Inferior parietal cortex (tissue), 1 donor: Measurements from ENCODE around the gene SLC66A3.

ENCODE experiments used
- DNase-seq: peaks from one replicate; pipeline ENCODE4 v3.0.0-alpha.2; 2016; ENCODE audit errors: extremely low spot score

The SLC66A3 gene

DNA sequence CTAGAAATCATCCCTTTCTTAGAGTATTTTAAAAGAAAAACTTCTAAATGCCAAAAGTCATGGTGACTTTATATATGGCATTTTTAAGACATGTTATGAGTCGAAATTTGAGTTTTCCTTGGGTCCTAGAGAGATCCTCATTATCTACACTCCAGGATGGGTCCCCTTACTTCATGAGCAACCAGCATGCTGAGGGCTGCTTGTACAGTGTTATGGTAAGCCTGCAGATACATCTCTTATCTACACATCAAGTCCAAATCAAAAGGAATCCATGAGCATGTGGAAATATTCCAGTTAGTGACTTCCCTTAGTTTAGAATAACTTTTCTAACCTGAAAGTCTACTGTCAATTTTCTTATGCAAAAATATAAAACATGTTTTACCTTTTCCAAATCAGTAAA is 58.7 kb downstream of the SLC66A3 start:
- no peak for DNase-seq

DNA sequence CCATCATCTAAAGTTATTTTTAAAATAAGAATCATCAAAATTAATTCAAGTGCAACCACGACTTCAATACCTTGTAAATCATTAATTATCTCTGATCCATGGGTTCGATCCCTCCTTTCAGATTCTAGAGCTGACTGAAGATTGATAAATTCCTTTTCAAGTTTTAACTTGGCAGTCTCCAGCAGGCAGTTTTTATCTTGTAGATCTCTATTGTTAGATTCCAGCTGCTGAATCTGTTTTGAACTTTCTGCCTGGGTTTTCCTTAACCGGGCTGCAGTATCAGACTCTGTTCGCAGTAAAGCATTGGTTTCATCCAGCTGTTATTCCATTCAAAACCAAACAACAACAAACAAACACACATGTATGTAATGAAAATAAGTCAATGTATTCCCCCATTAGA is 59.5 kb downstream of the SLC66A3 start:
- no peak for DNase-seq

DNA sequence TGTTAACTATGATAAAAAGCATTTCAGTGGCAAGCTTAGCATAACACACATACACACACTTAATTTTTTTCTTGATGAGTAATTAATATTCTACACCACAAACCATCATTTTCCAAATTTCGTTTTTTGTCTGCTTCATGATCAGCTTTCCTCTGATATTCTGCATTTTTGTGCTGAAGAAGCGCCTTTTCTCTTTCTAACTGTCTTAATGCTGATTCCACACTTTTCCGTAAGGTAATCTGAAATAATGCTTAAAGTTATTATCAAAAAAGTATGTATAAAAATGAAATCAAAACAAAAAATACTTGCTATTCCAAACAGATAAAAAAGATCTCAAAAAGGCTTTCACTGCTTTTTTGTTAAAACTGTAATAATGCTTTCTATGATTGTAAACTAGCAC is 60.1 kb downstream of the SLC66A3 start:
- no peak for DNase-seq

DNA sequence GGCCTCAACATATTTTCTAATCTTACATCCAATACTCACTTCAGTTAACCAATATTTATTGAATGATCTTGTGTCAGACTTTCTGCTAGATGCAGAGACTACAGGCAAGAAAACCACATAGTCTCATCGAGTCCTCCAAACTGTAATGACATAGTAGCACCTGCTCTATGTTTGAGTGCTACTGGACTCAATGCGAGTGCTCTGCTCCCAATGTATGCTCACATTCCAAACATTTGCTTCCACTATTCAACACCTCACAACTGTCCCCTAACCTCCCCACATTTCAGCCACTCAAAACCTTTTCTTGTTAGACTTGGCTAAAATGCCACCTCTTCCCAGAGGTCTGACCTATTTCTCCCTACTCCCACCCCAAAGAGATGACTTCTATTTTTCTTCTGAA is 65.2 kb downstream of the SLC66A3 start:
- no peak for DNase-seq

GRCh38 chr2:11222845-11223244 is 67.6 kb downstream of the SLC66A3 start:
- DNase-seq: no peak

DNA sequence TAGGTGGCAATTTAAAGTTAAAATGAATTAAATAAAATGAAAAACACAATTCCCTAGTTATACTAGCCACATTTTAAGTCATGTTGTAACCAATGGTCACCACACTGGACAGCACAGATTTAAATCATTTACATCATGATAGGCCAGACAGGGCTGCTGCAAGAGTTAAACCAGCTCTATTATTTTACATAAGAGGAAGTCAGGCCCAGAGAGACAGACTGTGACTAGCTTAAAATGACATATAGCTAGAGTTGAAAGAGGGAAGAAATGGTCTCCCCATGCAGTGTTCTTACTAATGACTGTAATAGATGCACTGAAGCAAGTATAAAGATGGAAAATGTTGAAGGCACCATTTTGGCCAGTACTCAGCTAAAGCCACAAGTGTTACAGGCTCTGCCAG is 69.6 kb downstream of the SLC66A3 start:
- DNase-seq: no peak

- no peak for DNase-seq
Measured at GRCh38 chr2:11227595-11227994, 72.3 kb downstream of the SLC66A3 start.
